Measurements from ENCODE around the gene EVI5. TPM values are rescaled to one million over a fixed set of nuclear protein-coding genes. Genes with fewer than 3 reads are reported as not detected.
"Not testable (repeated sequence)": the region's sequence is repeated elsewhere in the genome, so short reads cannot be mapped to it uniquely, and the experiment has no call there.

The EVI5 gene
- total RNA-seq, 2 donors from 2014 or later = 20.8 to 29.0 TPM

- no peak overlapping the region for H3K27ac Mint-ChIP-seq
- Histone ChIP-seq H3K27ac (ENCODE audit: low read depth, low read length) (no peak overlapping the region), H3K9me3 (ENCODE audit: control insufficient read depth, low read length) (no peaks in the 10 kb centered on the region), H3K4me1 (ENCODE audit: control insufficient read depth, insufficient read depth, low read length) (no peaks in the 10 kb centered on the region), H3K9ac (ENCODE audit: extremely low read depth, low read length, poor library complexity, severe bottlenecking) (no peak overlapping the region), H3K36me3 (ENCODE audit: control insufficient read depth, insufficient read depth, low read length) (no peaks in the 10 kb centered on the region), H3K27me3 (ENCODE audit: control insufficient read depth, insufficient read depth, low read length, poor library complexity, severe bottlenecking) (no peaks in the 10 kb centered on the region), H3K4me3 (ENCODE audit: low read length) (no peak overlapping the region)
- DNase-seq = no peak
- WGBS, 2 experiments (ENCODE audit: insufficient coverage in 1 of 2, insufficient read length in 1 of 2) = 91% methylated on average over 2 of the region's 5 CpGs; no CpG with 5 or more reads in 1 of the 2 experiments
- no peaks in the 10 kb centered on the region for H3K4me1 Mint-ChIP-seq
- H3K27me3 Mint-ChIP-seq (ENCODE audit: insufficient read depth) = no peaks in the 10 kb centered on the region
- no peaks in the 10 kb centered on the region for H3K9me3 Mint-ChIP-seq
- no peaks in the 10 kb centered on the region for H3K36me3 Mint-ChIP-seq (ENCODE audit: low read depth)
- TF ChIP-seq, protein P1, sequence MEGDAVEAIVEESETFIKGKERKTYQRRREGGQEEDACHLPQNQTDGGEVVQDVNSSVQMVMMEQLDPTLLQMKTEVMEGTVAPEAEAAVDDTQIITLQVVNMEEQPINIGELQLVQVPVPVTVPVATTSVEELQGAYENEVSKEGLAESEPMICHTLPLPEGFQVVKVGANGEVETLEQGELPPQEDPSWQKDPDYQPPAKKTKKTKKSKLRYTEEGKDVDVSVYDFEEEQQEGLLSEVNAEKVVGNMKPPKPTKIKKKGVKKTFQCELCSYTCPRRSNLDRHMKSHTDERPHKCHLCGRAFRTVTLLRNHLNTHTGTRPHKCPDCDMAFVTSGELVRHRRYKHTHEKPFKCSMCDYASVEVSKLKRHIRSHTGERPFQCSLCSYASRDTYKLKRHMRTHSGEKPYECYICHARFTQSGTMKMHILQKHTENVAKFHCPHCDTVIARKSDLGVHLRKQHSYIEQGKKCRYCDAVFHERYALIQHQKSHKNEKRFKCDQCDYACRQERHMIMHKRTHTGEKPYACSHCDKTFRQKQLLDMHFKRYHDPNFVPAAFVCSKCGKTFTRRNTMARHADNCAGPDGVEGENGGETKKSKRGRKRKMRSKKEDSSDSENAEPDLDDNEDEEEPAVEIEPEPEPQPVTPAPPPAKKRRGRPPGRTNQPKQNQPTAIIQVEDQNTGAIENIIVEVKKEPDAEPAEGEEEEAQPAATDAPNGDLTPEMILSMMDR (conservative IDR thresholded peaks at IDR 0.05) = no peak
- H3K4me3 Mint-ChIP-seq = no peak overlapping the region
Measured at GRCh38 chr1:92536211-92536979, 248.5 kb downstream of the EVI5 start.

DNA sequence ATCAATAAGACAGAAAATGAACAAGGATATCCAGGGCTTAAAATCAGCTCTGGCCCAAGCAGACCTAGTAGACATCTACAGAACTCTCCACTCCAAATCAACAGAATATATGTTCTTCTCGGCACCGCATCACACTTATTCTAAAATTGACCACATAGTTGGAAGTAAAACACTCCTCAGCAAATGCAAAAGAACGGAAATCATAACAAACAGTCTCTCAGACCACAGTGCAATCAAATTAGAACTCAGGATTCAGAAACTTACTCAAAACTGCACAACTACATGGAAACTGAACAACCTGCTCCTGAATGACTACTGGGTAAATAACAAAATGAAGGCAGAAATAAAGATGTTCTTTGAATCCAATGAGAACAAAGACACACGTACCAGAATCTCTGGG, 252.5 kb downstream of the EVI5 start:
- not testable (repeated sequence) for H3K27ac ChIP-seq (ENCODE audit: low read depth, low read length); H3K36me3 ChIP-seq (ENCODE audit: control insufficient read depth, insufficient read depth, low read length); DNase-seq; H3K4me3 ChIP-seq (ENCODE audit: low read length); H3K36me3 Mint-ChIP-seq (ENCODE audit: low read depth); H3K27ac Mint-ChIP-seq; H3K4me1 ChIP-seq (ENCODE audit: control insufficient read depth, insufficient read depth, low read length); H3K9ac ChIP-seq (ENCODE audit: extremely low read depth, low read length, poor library complexity, severe bottlenecking); H3K4me3 Mint-ChIP-seq; H3K27me3 Mint-ChIP-seq (ENCODE audit: insufficient read depth); H3K4me1 Mint-ChIP-seq; H3K9me3 ChIP-seq (ENCODE audit: control insufficient read depth, low read length); H3K9me3 Mint-ChIP-seq; H3K27me3 ChIP-seq (ENCODE audit: control insufficient read depth, insufficient read depth, low read length, poor library complexity, severe bottlenecking)
- 80 to 92% methylated on average over 1 to 4 of the region's 4 CpGs for WGBS, 2 experiments (ENCODE audit: insufficient coverage in 1 of 2, insufficient read length in 1 of 2)

- not testable (repeated sequence) for H3K36me3 Mint-ChIP-seq (ENCODE audit: low read depth); H3K4me1 Mint-ChIP-seq; H3K27me3 ChIP-seq (ENCODE audit: control insufficient read depth, insufficient read depth, low read length, poor library complexity, severe bottlenecking); H3K9ac ChIP-seq (ENCODE audit: extremely low read depth, low read length, poor library complexity, severe bottlenecking); DNase-seq; H3K27me3 Mint-ChIP-seq (ENCODE audit: insufficient read depth); H3K4me3 Mint-ChIP-seq; H3K36me3 ChIP-seq (ENCODE audit: control insufficient read depth, insufficient read depth, low read length); H3K27ac ChIP-seq (ENCODE audit: low read depth, low read length); H3K4me3 ChIP-seq (ENCODE audit: low read length); H3K27ac Mint-ChIP-seq; H3K9me3 Mint-ChIP-seq; H3K4me1 ChIP-seq (ENCODE audit: control insufficient read depth, insufficient read depth, low read length); H3K9me3 ChIP-seq (ENCODE audit: control insufficient read depth, low read length)
- WGBS, 2 experiments (ENCODE audit: insufficient coverage in 1 of 2, insufficient read length in 1 of 2) = 92 to 93% methylated on average over 2 to 3 of the region's 3 CpGs
Measured at GRCh38 chr1:92531939-92532338, 253.0 kb downstream of the EVI5 start.

DNA sequence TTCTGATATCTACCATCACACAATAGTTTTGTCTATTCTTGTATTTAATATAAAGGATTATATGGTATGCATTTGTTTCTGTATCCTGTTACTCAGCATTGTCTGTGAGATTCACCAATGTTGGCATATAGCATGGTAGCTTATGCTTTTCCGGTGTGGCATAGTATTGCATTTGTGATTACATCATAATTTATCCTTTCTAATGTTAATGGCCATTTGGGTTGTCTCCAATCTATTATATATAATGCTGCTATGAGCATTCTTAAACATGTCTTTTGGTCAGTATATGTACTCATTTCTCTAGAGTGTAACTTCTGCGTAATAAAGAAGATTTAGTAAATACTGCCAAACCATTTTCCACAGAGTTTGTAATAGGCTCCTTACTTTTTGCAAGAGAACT, 257.2 kb downstream of the EVI5 start:
- Histone ChIP-seq H3K9ac (ENCODE audit: extremely low read depth, low read length, poor library complexity, severe bottlenecking) (no peak overlapping the region), H3K27me3 (ENCODE audit: control insufficient read depth, insufficient read depth, low read length, poor library complexity, severe bottlenecking) (no peaks in the 10 kb centered on the region), H3K4me1 (ENCODE audit: control insufficient read depth, insufficient read depth, low read length) (no peaks in the 10 kb centered on the region), H3K4me3 (ENCODE audit: low read length) (no peak overlapping the region), H3K9me3 (ENCODE audit: control insufficient read depth, low read length) (no peaks in the 10 kb centered on the region), H3K36me3 (ENCODE audit: control insufficient read depth, insufficient read depth, low read length) (no peaks in the 10 kb centered on the region), H3K27ac (ENCODE audit: low read depth, low read length) (no peak overlapping the region)
- Mint-ChIP-seq H3K27ac (no peak overlapping the region), H3K27me3 (ENCODE audit: insufficient read depth) (no peaks in the 10 kb centered on the region), H3K4me1 (no peaks in the 10 kb centered on the region), H3K4me3 (no peak overlapping the region), H3K9me3 (no peaks in the 10 kb centered on the region), H3K36me3 (ENCODE audit: low read depth) (no peaks in the 10 kb centered on the region)
- TF ChIP-seq, protein P1 (conservative IDR thresholded peaks at IDR 0.05) = no peak
- WGBS, 2 experiments (ENCODE audit: insufficient coverage in 1 of 2, insufficient read length in 1 of 2) = 95 to 100% methylated on average over 1 to 2 of the region's 2 CpGs
- no peak for DNase-seq

- H3K27me3 ChIP-seq (ENCODE audit: control insufficient read depth, insufficient read depth, low read length, poor library complexity, severe bottlenecking); H3K9ac ChIP-seq (ENCODE audit: extremely low read depth, low read length, poor library complexity, severe bottlenecking); H3K4me1 Mint-ChIP-seq; DNase-seq; H3K4me1 ChIP-seq (ENCODE audit: control insufficient read depth, insufficient read depth, low read length); H3K27ac Mint-ChIP-seq; H3K9me3 ChIP-seq (ENCODE audit: control insufficient read depth, low read length); H3K4me3 Mint-ChIP-seq; H3K27me3 Mint-ChIP-seq (ENCODE audit: insufficient read depth); H3K4me3 ChIP-seq (ENCODE audit: low read length); H3K36me3 ChIP-seq (ENCODE audit: control insufficient read depth, insufficient read depth, low read length); H3K9me3 Mint-ChIP-seq; H3K27ac ChIP-seq (ENCODE audit: low read depth, low read length); H3K36me3 Mint-ChIP-seq (ENCODE audit: low read depth): not testable (repeated sequence)
- 88 to 91% methylated on average over 3 to 9 of the region's 9 CpGs for WGBS, 2 experiments (ENCODE audit: insufficient coverage in 1 of 2, insufficient read length in 1 of 2)
Measured at GRCh38 chr1:92524944-92525590, 259.8 kb downstream of the EVI5 start.

Measured in endodermal cell (in vitro differentiated cells).